Muscle of leg (tissue), 11 donors: ENCODE results near the gene ARMCX2. TPM values are rescaled to one million over a fixed set of nuclear protein-coding genes. Genes with fewer than 3 reads are reported as not detected.

Experiments used
- DNase-seq: peaks from one replicate; pipeline ENCODE4 v3.0.0; 2013
- H3K27ac ChIP-seq: one replicate; pipeline ENCODE4 v1.5.1; 2013; ENCODE audit warnings: mild to moderate bottlenecking, low read length, control low read depth
- H3K27me3 ChIP-seq: one replicate; pipeline ENCODE4 v1.6.1; 2013; ENCODE audit warnings: low read length; ENCODE audit not compliant: control insufficient read depth, insufficient read depth
- H3K36me3 ChIP-seq: one replicate; pipeline ENCODE4 v1.6.1; 2013; ENCODE audit warnings: low read length; ENCODE audit not compliant: control insufficient read depth, insufficient read depth
- H3K4me1 ChIP-seq: one replicate; pipeline ENCODE4 v1.6.1; 2013; ENCODE audit warnings: low read length; ENCODE audit not compliant: control insufficient read depth, insufficient read depth
- H3K4me3 ChIP-seq: one replicate; pipeline ENCODE4 v1.5.1; 2013; ENCODE audit warnings: low read length, control low read depth
- H3K9me3 ChIP-seq: replicated peaks from 2 replicates; pipeline ENCODE4 v1.6.1; 2013; ENCODE audit warnings: low read depth, low read length; ENCODE audit not compliant: control insufficient read depth
- WGBS: methylation state at CpG from one replicate; pipeline ENCODE4 v1.1.5; 2013; ENCODE audit warnings: missing lambda C conversion rate; ENCODE audit not compliant: insufficient coverage; 5-methylcytosine and 5-hydroxymethylcytosine counted together
- polyA plus RNA-seq, 8 donors: library from polyadenylated mRNA; unstranded; fragments of 120-200 nt; gene quantifications; one replicate each; pipeline versions ENCODE4 v1.2.1 to v1.2.3, GENCODE V29; 2013; ENCODE audit warnings: inconsistent platforms in 1 of 8, low replicate concordance in 1 of 8; ENCODE audit not compliant: insufficient read length in 8 of 8, insufficient read depth in 1 of 8
- total RNA-seq: library from RNA; stranded (reverse); fragments of 120-200 nt; gene quantifications from one replicate; pipeline ENCODE4 v1.2.4, GENCODE V29; 2013

Gene ARMCX2
- total and polyA plus RNA-seq, 9 donors: 102 to 151 (median 128) TPM

DNA sequence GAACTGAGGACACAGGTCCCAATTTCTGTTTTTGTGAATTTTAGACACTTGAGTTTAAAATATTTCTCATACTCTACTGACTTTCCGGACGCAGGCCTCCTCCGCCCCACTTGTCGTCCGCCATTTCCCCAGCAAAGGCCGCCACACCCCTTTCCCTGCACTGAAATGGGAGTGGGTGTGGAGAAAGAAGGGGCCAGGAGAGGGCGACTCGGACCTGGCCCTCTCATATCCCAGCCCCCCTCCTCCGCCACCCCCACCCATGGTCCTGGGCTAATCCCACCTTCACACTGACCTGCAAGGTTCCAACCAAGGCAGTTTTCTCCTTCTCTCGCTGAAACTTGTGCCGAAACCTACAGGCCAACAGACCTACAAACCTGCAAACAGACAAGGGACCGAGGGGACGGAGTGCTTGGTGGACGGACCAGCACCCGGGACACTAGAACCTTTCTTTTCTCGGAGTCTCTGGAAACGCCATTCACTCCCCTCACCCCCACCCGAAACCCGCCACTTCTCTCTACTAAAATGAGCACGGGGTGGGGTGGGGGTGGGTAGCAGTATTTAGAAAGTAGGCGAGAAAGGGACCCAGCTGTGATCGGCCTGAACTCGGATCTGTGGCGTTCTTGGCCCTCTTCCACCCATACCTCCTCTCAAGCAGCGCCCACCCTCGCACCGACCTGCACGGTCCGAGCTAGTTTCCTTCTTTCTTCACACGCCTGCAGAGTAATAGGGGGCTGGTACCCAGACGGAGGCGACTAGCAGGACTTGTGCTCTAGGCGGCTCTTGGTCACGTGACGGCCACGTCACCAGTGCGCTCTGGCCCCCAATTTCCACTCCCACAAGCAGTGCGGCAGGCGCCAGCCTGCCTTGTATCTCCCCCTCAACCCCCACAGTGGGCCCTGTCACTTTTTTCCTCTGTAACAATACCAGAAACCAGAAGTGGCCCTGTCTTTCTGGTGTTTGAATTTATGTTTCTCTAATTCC, 42.1 kb downstream of the ARMCX2 start, which contains the start of gene ARMCX6:
ARMCX6 (minus strand) TSS at position 790 of the 981 bp plus-strand sequence. CDS start 1,380 bp downstream, outside the sequence.
- peaks cover 5% of the 10 kb centered on the region for H3K27me3 ChIP-seq
- peak within 1 kb of the TSS; percentile 80 for H3K4me3 ChIP-seq
- H3K9me3 ChIP-seq: no peaks in the 10 kb centered on the region
- peak within 1 kb of the TSS; percentile 95 for H3K27ac ChIP-seq
- peaks cover 18% of the 10 kb centered on the region for H3K4me1 ChIP-seq
- peaks cover 3% of the 10 kb centered on the region for H3K36me3 ChIP-seq
- WGBS: 31% methylated on average over 16 of the region's 39 CpGs
- DNase-seq: peak; percentile 94

- no peak overlapping the region for H3K4me3 ChIP-seq
- no CpG with 5 or more reads among the region's 1 CpG for WGBS
- no peak overlapping the region for H3K27ac ChIP-seq
- H3K27me3 ChIP-seq: peaks cover 2% of the 10 kb centered on the region
- DNase-seq: no peak
- H3K4me1 ChIP-seq: no peaks in the 10 kb centered on the region
- no peaks in the 10 kb centered on the region for H3K36me3 ChIP-seq
- no peaks in the 10 kb centered on the region for H3K9me3 ChIP-seq
Measured at GRCh38 chrX:101605728-101606127, 53.9 kb downstream of the ARMCX2 start.

Other genes starting within 250 kb of the ARMCX2 start
- gene ARMCX4, start 174.4 kb downstream of the ARMCX2 start, total RNA-seq: 18.5 TPM
- 10 to 100 TPM; 30.2 to 47.6 (median 41.7) TPM for gene ARMCX4, start 174.4 kb downstream of the ARMCX2 start, polyA plus RNA-seq
- gene ARMCX1, start 109.3 kb downstream of the ARMCX2 start, total RNA-seq: 74.7 TPM
- 10 to 100 TPM; 74.0 to 82.9 (median 78.8) TPM for gene ARMCX1, start 109.3 kb downstream of the ARMCX2 start, polyA plus RNA-seq
- gene ARMCX6, start 41.9 kb downstream of the ARMCX2 start, total RNA-seq: 104 TPM
- gene ARMCX6, start 41.9 kb downstream of the ARMCX2 start, polyA plus RNA-seq: 100 to 1,000 TPM in 7 of 8 donors, 10 to 100 TPM in 1; 90.2 to 128 (median 112) TPM
- gene ARMCX3, start 36.7 kb downstream of the ARMCX2 start, total RNA-seq: 98.3 TPM
- 100 to 1,000 TPM in 7 of 8 donors, 10 to 100 TPM in 1; 97.0 to 144 (median 138) TPM for gene ARMCX3, start 36.7 kb downstream of the ARMCX2 start, polyA plus RNA-seq